ENCODE results near the gene CCDC157. TPM values are rescaled to one million over a fixed set of nuclear protein-coding genes. Genes with fewer than 3 reads are reported as not detected.
"Not testable (repeated sequence)": the region's sequence is repeated elsewhere in the genome, so short reads cannot be mapped to it uniquely, and the experiment has no call there.

Gene CCDC157
- total RNA-seq, 2 experiments from 2014 or later, result 1.1 to 1.5 TPM

DNA sequence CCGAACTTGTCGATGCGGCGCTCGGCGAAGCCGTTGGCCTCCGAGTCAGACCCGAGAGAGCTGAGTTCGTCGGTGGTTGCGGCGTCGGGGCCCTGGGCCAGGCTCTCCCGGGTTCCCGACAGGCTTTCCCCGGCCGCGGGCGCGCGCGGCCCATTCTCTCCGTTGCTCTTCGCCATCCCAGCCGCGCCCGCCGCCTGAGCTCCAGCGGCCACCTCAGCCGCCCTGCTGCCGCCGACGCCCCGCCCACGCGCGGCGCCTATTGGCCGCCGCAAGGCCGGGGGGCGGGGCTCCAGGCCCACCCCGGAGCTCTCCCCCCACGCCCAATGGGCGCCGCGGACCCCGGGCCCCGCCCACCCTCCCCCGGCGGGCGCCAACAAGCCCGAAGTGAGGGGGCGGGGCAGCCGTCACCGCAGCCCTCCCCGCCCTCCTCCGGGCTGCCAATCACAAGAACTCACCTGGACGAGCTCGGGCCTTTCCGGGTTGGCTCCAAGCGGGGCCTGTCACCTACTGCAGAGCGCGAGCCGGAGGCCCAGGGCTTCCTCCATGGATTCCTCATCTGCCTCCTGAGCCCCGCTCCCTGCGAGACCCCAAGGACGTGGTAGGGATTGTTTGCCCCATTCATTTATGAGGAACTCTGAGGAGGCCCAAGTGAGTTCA is 30.0 kb upstream of the CCDC157 start, which contains the start of gene TBC1D10A:
TBC1D10A (minus strand) TSS at position 236 of the 657 bp plus-strand sequence; CDS start at position 176, 60 bp downstream.
- peak within 1 kb of the TSS; percentile 73 for H3K27ac Mint-ChIP-seq
- H3K27me3 Mint-ChIP-seq (ENCODE audit: low read depth), result no peaks in the 10 kb centered on the region
- H3K4me3 Mint-ChIP-seq, result peak within 1 kb of the TSS; percentile 82
- H3K36me3 Mint-ChIP-seq (ENCODE audit: low read depth), result peaks cover 9% of the 10 kb centered on the region
- intact Hi-C loops (cut with micrococcal nuclease), result loop anchor here (1.0 to 2.0 kb wide), 5 partner anchors 20 to 98 kb away; partner anchors contain the start of genes CASTOR1, MTFP1 and SF3A1
- peak; percentile 95 for DNase-seq
- H3K9me3 Mint-ChIP-seq, result no peaks in the 10 kb centered on the region
- H3K4me1 Mint-ChIP-seq (ENCODE audit: low read depth), result peaks cover 46% of the 10 kb centered on the region
- CTCF ChIA-PET, result interaction anchor here (0.7 to 2.6 kb wide), 2 partner anchors 38 to 72 kb away, joined by 3 to 19 read pairs; partner anchors contain the start of gene CASTOR1

DNA sequence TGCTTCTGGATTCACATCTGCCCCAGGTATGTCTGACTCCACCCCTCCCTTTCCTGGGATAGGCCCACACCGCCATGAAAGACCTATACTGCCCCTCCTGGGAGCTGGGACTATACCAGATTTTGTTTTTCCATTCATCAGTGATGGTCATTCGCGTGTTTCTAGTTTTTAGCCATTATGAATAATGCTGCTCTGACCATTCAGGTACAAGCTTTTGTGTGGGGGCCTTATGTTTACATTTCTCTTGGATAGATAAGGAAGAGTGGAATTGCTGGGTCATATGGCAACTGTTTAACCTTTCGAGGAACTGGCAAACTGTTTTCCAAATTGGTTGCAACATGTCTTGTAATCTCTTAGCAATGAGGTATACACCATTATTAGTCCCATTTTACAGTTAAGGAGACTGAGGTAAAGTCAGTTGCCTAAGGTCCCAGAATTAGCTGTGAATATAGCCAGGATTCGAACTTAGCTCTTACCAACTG is 28.9 kb upstream of the CCDC157 start:
- peak overlapping the region; percentile 81 for H3K4me3 Mint-ChIP-seq
- peaks cover 43% of the 10 kb centered on the region for H3K4me1 Mint-ChIP-seq (ENCODE audit: low read depth)
- H3K27me3 Mint-ChIP-seq (ENCODE audit: low read depth), result no peaks in the 10 kb centered on the region
- H3K9me3 Mint-ChIP-seq, result no peaks in the 10 kb centered on the region
- CTCF ChIA-PET, result interaction anchor here (1.0 to 2.6 kb wide), 4 partner anchors 19 to 207 kb away, joined by 3 to 19 read pairs (median 3); partner anchors contain the start of gene CASTOR1
- H3K36me3 Mint-ChIP-seq (ENCODE audit: low read depth), result peaks cover 17% of the 10 kb centered on the region
- DNase-seq, result no peak
- peak overlapping the region; percentile 70 for H3K27ac Mint-ChIP-seq
- intact Hi-C loops (cut with micrococcal nuclease), result loop anchor here (1.0 to 2.0 kb wide), 3 partner anchors 19 to 97 kb away; partner anchors contain the start of genes MTFP1 and SF3A1

DNA sequence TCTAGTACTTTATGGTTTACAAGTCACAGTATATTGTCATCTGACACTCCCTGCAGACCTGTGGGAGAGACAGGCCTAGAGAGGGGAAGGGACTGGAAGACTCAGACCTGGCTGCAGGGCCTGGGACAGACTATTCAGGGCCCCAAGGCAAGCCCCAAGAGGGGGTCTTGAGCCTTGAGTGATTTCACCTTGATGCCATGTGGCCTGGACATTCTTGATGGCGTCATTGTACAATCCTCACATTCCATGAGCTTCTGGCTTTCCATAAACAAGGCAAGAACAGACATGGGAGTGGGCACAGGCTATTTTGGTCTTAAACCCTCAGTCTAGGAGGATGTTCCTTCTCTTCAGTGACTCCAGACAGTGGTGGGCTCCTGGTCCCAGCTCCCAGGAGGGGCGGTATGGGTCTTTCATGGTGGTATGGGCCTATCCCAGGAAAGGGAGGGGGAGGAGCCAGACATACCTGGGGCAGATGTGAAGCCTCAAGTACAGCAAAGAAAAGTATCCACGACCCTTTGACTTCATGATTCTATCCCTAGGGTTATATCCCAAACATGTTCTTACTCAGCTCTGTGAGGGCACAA is 28.2 kb upstream of the CCDC157 start:
- CTCF ChIA-PET, result interaction anchor here (1.0 to 2.6 kb wide), 4 partner anchors 18 to 208 kb away, joined by 3 to 19 read pairs (median 3); partner anchors contain the start of gene CASTOR1
- Mint-ChIP-seq H3K36me3 (ENCODE audit: low read depth) (peaks cover 22% of the 10 kb centered on the region), H3K4me3 (no peak overlapping the region), H3K27me3 (ENCODE audit: low read depth) (no peaks in the 10 kb centered on the region), H3K27ac (peak overlapping the region; percentile 46), H3K4me1 (ENCODE audit: low read depth) (peaks cover 42% of the 10 kb centered on the region), H3K9me3 (no peaks in the 10 kb centered on the region)
- intact Hi-C loops (cut with micrococcal nuclease), result no loop called here
- no peak for DNase-seq

DNA sequence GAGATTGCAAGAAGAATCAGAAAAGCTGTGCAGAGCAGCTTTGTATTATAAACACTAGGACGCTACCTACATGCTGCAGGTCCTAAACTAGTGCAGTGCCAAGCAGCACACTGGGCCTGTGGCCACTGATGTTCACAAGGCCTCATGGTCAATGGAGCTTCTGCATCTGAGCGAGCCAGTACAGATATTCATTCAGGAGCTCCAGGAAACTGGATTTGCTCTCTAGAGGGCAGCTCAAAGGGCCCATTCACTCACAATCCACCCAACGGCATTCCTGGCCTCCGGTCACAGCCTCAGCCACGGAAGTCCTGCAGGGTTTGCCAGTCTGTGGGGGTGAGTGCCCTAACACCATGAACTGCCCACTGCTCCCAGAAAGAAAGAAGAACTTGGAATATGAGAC is 24.3 kb upstream of the CCDC157 start:
- no peaks in the 10 kb centered on the region for H3K27me3 Mint-ChIP-seq (ENCODE audit: low read depth)
- H3K9me3 Mint-ChIP-seq, result no peaks in the 10 kb centered on the region
- intact Hi-C loops (cut with micrococcal nuclease), result no loop called here
- H3K4me3 Mint-ChIP-seq, result no peak overlapping the region
- H3K4me1 Mint-ChIP-seq (ENCODE audit: low read depth), result peaks cover 37% of the 10 kb centered on the region
- no peak for DNase-seq
- CTCF ChIA-PET, result interaction anchor here (0.7 to 4.3 kb wide), 3 partner anchors 37 to 52 kb away, joined by 3 to 18 read pairs (median 4); partner anchors contain the start of gene CASTOR1
- peak overlapping the region; percentile 78 for H3K27ac Mint-ChIP-seq
- H3K36me3 Mint-ChIP-seq (ENCODE audit: low read depth), result peaks cover 56% of the 10 kb centered on the region

DNA sequence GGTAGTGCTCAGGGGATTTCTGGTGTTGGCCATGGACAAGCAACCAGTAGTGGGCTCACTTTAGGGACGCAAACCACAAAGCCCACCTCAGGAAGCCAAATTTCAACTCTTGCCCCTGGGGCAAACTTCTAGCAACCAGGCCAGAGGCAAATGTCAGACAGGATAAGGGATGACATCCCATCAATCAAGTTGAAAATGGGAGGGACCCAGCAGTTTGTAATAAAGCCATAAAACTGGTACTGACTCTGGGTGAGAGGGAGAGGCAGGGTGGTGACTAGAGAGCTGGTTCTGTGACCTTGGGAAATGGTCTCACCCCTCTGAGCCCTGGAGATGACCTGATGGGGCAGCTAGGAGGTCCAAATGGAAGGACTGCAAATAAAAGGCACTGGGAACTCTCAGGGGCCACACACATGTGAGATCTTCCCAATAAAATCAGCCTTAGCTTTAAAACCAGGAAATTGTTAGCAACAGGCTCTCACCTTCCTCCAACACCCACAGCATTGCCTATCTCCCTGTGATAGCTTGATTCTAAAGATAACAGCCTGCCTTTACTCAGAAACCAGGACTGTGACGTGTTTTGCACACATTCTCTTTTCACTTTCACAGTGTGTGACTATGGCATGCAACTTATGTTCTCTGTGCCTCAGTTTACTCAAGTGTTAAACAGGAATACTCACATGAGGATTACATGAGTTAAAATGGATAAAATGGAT is 23.7 kb upstream of the CCDC157 start:
- Mint-ChIP-seq H3K9me3 (no peaks in the 10 kb centered on the region), H3K27ac (peak overlapping the region; percentile 78), H3K36me3 (ENCODE audit: low read depth) (peaks cover 61% of the 10 kb centered on the region), H3K4me1 (ENCODE audit: low read depth) (peaks cover 33% of the 10 kb centered on the region), H3K27me3 (ENCODE audit: low read depth) (no peaks in the 10 kb centered on the region), H3K4me3 (no peak overlapping the region)
- DNase-seq, result no peak
- CTCF ChIA-PET, result interaction anchor here (0.8 to 4.3 kb wide), 2 partner anchors 37 to 45 kb away, joined by 3 to 18 read pairs; partner anchors contain the start of gene CASTOR1
- intact Hi-C loops (cut with micrococcal nuclease), result no loop called here

DNA sequence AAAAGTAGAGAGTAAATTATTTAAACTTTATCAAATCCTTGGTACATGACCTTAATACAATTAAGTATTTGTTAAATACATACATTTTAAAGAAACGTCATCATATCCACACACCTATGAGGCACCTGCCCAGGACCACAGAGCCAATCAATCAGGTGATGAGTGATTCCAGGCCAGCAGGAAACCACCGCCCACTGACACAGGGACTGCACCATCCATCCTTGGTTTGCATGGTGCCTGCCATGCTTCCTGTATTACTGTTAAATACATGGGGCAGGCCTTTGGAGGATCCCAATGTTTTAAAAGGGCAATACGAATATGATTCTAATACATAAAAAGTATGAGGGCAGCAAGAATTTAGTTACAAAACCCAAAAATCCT is 23.1 kb upstream of the CCDC157 start:
- CTCF ChIA-PET, result interaction anchor here (0.5 kb wide), 1 partner anchor 20 kb away, joined by 3 read pairs; no protein-coding TSS in a partner anchor
- peak; percentile 73 for DNase-seq
- intact Hi-C loops (cut with micrococcal nuclease), result no loop called here
- Mint-ChIP-seq H3K36me3 (ENCODE audit: low read depth) (peaks cover 64% of the 10 kb centered on the region), H3K27me3 (ENCODE audit: low read depth) (no peaks in the 10 kb centered on the region), H3K27ac (peak overlapping the region; percentile 78), H3K9me3 (no peaks in the 10 kb centered on the region), H3K4me1 (ENCODE audit: low read depth) (peaks cover 33% of the 10 kb centered on the region), H3K4me3 (no peak overlapping the region)

DNA sequence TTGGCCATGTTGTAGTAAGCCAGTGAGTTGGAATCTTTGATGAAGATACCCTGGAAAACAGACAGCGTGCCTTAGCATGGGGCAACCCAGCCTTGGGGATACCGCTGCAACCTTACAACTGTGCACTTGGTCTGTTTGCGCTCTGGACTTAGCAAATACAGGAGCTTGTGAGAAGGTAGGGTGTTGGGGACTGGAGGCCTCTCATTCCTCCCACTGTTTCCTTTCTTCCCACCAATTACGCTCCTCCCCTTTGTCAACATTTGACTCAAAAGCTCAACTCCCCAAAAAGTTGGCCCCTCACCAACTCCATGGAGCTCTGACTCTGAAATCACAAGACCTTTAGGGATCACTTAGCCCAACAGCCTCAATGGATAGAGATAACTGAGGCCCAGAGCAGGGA is 22.2 kb upstream of the CCDC157 start:
- peaks cover 33% of the 10 kb centered on the region for H3K4me1 Mint-ChIP-seq (ENCODE audit: low read depth)
- H3K27ac Mint-ChIP-seq, result peak overlapping the region; percentile 83
- peaks cover 70% of the 10 kb centered on the region for H3K36me3 Mint-ChIP-seq (ENCODE audit: low read depth)
- H3K9me3 Mint-ChIP-seq, result no peaks in the 10 kb centered on the region
- intact Hi-C loops (cut with micrococcal nuclease), result no loop called here
- DNase-seq, result no peak
- no peaks in the 10 kb centered on the region for H3K27me3 Mint-ChIP-seq (ENCODE audit: low read depth)
- H3K4me3 Mint-ChIP-seq, result no peak overlapping the region
- CTCF ChIA-PET, result interaction anchor here (0.7 to 1.3 kb wide), 2 partner anchors 11 to 14 kb away, joined by 3 read pairs; no protein-coding TSS in a partner anchor

DNA sequence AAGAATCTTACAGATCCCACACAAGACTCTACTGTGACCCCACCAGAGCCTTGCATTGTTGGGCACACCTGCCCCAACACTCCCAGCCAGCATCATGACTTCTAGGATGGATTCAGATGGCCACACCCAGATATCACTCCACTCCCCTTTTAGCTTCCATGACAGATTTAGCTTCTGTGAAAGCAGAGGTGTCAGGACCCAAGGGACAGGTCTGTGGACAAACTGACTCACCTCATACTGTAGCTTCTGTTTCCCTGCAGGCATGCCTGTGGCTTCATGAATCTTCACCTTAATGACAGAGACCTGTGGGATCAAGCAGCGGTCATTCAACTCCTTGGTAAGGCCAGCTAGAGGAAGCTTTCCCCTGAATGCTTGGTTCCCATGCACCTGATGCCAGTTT is 21.6 kb upstream of the CCDC157 start:
- Mint-ChIP-seq H3K4me3 (no peak overlapping the region), H3K9me3 (no peaks in the 10 kb centered on the region), H3K27ac (peak overlapping the region; percentile 83), H3K4me1 (ENCODE audit: low read depth) (peaks cover 33% of the 10 kb centered on the region), H3K36me3 (ENCODE audit: low read depth) (peaks cover 74% of the 10 kb centered on the region), H3K27me3 (ENCODE audit: low read depth) (no peaks in the 10 kb centered on the region)
- CTCF ChIA-PET, result interaction anchor here (1.3 kb wide), 1 partner anchor 13 kb away, joined by 3 read pairs; no protein-coding TSS in a partner anchor
- no peak for DNase-seq
- intact Hi-C loops (cut with micrococcal nuclease), result no loop called here

DNA sequence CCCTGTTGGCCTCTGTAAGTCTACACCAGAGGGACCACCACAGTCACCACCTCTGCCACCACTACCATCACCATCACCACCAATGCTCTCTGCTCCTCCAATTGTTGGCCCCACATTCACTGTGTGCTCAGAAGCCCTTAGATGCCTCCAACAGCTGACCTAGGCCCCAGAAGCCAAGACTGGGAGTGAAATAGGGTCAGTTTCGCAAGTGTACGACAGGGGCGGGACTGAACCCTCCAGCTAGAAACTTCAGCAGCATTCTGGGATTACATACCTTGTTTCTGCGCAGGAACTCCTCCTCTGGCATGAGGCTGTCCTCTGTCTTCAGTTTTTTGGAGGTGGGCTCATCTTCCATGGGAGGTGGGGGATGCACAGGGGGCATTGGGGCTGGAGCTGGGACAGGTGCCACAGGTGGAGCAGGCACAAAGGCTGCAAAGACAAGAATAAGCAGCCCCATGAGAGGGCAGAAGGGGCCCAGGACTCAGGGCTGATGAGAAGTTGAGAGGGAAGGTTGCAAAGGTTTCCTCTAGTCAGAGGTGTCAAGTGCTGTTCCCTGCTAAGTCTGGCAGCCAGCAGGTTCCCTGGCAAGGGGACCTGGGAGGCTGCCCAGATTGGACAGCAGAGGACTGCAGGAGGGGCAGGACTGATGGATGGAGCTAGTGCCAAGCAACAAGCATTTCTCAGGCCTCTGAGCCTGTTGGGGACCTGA is 19.9 kb upstream of the CCDC157 start:
- no peak for DNase-seq
- H3K4me3 Mint-ChIP-seq, result no peak overlapping the region
- peaks cover 80% of the 10 kb centered on the region for H3K36me3 Mint-ChIP-seq (ENCODE audit: low read depth)
- CTCF ChIA-PET, result interaction anchor here (1.3 kb wide), 1 partner anchor 48 kb away, joined by 8 read pairs; no protein-coding TSS in a partner anchor
- no peaks in the 10 kb centered on the region for H3K9me3 Mint-ChIP-seq
- no peaks in the 10 kb centered on the region for H3K27me3 Mint-ChIP-seq (ENCODE audit: low read depth)
- intact Hi-C loops (cut with micrococcal nuclease), result no loop called here
- H3K27ac Mint-ChIP-seq, result peak overlapping the region; percentile 36
- H3K4me1 Mint-ChIP-seq (ENCODE audit: low read depth), result peaks cover 33% of the 10 kb centered on the region

DNA sequence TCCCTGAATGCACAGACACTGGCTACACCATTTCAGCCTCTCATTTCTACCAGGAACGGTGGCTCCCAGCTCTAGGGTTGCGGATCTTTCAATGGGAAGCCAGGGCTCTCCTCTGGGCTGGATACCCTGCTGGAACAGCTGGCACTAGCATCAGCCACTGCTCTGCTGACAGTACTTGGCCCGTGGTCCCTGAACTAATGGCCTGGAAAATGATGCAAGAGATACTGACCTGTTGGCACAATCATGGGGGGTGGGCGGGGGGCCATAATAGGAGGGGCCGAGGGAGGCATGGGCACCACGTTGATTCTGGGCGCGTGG is 19.4 kb upstream of the CCDC157 start:
- no peak overlapping the region for H3K4me3 Mint-ChIP-seq
- no peaks in the 10 kb centered on the region for H3K27me3 Mint-ChIP-seq (ENCODE audit: low read depth)
- no peak for DNase-seq
- no peaks in the 10 kb centered on the region for H3K9me3 Mint-ChIP-seq
- intact Hi-C loops (cut with micrococcal nuclease), result no loop called here
- H3K27ac Mint-ChIP-seq, result peak overlapping the region; percentile 36
- H3K36me3 Mint-ChIP-seq (ENCODE audit: low read depth), result peaks cover 80% of the 10 kb centered on the region
- CTCF ChIA-PET, result interaction anchor here (0.6 kb wide), 1 partner anchor 49 kb away, joined by 3 read pairs; no protein-coding TSS in a partner anchor
- H3K4me1 Mint-ChIP-seq (ENCODE audit: low read depth), result peaks cover 33% of the 10 kb centered on the region

DNA sequence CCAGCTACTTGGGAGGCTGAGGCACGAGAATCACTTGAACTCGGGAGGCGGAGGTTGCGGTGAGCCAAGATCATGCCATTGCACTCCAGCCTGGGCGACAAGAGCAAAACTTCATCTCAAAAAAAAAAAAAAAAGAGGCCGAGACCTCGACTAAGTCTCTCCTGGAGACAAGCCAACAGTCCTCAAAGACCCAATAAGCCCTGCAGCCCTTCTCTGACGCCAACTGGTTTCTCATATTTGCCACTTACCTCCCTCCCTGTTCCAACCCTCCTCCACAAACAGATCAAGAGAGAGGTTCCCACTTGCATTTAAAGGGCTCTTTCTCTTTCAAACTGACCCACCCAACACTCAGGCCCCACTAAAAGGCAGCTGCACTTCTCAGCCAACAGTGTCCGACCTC is 18.5 kb upstream of the CCDC157 start:
- peaks cover 78% of the 10 kb centered on the region for H3K36me3 Mint-ChIP-seq (ENCODE audit: low read depth)
- H3K27me3 Mint-ChIP-seq (ENCODE audit: low read depth); intact Hi-C loops (cut with micrococcal nuclease); H3K27ac Mint-ChIP-seq; DNase-seq; H3K4me3 Mint-ChIP-seq; H3K9me3 Mint-ChIP-seq; CTCF ChIA-PET: not testable (repeated sequence)
- H3K4me1 Mint-ChIP-seq (ENCODE audit: low read depth), result peaks cover 28% of the 10 kb centered on the region
